ENCODE measurements around the gene PRRG2.

PRRG2 gene

GRCh38 chr19:49581007-49581508, at the start of gene PRRG2:
PRRG2 (plus strand) TSS chr19:49581316; CDS start chr19:49583220, 1,904 bp downstream.
- DNase-seq (ENCODE audit: low spot score): peak; percentile 42

GRCh38 chr19:49533551-49534488, 47.3 kb upstream of the PRRG2 start:
- DNase-seq (ENCODE audit: low spot score): peak; percentile 40

- DNase-seq (ENCODE audit: low spot score): no peak
These were observed 46.3 kb upstream of the PRRG2 start for GRCh38 chr19:49534632-49535385.

DNA sequence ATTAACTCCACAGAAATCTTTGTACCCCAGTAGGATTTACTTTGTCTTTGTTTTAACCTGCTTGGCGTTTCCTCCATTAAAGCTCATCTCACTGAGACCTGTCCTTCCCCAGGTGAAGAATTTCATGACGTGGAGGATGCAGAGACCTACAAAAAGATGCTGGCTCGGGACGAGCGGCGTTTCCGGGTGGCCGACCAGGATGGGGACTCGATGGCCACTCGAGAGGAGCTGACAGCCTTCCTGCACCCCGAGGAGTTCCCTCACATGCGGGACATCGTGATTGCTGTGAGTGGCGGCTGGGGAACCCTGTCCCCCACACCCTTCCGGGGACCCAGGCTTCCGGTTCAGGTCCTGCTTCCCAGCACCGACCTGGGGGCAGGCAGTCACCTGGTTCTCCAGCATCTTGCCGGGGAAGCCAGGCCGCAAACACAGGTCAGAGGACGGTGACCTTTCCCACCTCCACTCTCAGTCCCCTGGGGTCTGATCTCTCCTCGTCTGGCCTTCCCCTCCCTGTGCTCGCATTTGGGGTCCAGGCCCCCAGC, 44.1 kb upstream of the PRRG2 start:
- no peak for DNase-seq (ENCODE audit: low spot score)

GRCh38 chr19:49538643-49539042, 42.5 kb upstream of the PRRG2 start:
- no peak for DNase-seq (ENCODE audit: low spot score)

GRCh38 chr19:49539192-49539952, 41.7 kb upstream of the PRRG2 start:
- DNase-seq (ENCODE audit: low spot score): no peak

- DNase-seq (ENCODE audit: low spot score): no peak
These were observed 39.2 kb upstream of the PRRG2 start for GRCh38 chr19:49541914-49542313.

- DNase-seq (ENCODE audit: low spot score): no peak
These were observed 38.7 kb upstream of the PRRG2 start for GRCh38 chr19:49542446-49542845.

GRCh38 chr19:49543032-49543431, 38.1 kb upstream of the PRRG2 start:
- no peak for DNase-seq (ENCODE audit: low spot score)

- DNase-seq (ENCODE audit: low spot score): no peak
These were observed 37.0 kb upstream of the PRRG2 start for GRCh38 chr19:49544154-49544553.

DNA sequence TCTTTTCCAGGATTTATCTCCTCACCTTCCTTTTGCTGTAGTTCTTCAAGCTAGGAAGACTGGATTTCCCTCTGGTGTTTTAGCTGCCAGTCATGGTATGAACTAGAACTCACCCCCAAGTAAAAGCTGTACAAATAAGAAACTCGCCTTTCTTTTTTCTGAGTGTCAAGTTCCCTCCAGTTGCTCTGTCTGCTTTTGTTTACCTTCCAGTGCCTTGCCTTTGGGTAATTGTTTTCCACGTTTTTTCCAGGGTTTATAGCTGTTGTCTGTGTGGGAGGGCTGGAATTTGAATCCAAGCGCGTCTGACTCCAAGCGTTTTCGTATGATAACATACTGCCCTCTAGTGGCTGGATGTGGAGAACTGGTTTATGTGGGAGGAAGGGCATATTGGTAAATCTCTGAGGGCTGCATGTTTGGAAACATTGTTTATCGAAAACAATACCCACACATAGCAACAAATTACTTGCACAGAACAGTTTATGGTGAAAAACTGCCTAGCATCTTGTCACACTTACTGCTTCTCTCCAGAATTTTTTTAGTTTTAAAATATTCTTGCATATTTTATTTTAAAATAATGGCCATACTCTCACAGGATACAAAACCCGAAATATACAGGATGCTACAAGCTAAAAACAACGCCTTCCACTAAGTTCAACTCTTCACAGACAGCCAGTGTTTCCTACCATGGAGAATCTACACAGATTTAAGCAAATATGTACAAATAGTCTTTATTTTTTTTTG, 34.1 kb upstream of the PRRG2 start:
- DNase-seq (ENCODE audit: low spot score): peak; percentile 82

GRCh38 chr19:49549045-49549444, 32.1 kb upstream of the PRRG2 start:
- no peak for DNase-seq (ENCODE audit: low spot score)

DNA sequence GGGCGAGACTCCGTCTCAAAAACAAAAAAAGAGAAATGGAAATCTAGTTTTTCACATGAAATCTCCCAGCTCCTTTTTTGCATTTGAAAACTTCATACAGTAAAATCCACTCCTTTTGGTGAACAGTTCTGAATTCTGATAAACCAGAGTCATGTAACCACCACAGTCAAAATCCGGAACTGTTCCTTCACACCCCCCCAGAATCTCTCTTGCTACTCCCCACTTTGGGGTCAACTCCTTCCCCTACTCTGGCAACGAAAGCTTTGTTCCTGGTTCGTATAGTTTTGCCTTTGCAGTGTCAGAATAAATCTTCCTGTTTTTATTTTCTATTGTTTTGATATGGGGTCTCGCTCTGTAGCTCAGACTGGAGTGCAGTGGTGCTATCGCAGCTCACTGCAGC, 29.6 kb upstream of the PRRG2 start:
- DNase-seq (ENCODE audit: low spot score): no peak

DNA sequence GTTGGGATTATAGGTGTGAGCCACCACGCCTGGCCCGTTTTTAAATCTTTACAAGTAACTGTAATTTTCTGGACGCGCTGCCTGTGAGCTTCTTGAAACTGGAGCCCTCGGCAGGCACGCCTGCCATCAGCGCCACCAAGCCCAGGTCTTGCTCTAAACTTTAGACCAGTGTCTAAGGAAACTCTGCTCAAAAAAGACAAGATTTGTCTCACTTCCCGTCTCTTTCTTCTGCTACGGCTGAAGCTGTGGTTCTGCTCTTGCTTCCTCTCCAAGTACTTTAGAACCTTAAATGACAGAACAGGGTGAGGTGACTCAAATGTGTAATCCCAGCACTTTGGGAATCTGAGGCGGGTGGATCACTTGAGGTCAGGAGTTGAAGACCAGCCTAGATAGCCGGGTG, 28.4 kb upstream of the PRRG2 start:
- DNase-seq (ENCODE audit: low spot score): no peak

DNA sequence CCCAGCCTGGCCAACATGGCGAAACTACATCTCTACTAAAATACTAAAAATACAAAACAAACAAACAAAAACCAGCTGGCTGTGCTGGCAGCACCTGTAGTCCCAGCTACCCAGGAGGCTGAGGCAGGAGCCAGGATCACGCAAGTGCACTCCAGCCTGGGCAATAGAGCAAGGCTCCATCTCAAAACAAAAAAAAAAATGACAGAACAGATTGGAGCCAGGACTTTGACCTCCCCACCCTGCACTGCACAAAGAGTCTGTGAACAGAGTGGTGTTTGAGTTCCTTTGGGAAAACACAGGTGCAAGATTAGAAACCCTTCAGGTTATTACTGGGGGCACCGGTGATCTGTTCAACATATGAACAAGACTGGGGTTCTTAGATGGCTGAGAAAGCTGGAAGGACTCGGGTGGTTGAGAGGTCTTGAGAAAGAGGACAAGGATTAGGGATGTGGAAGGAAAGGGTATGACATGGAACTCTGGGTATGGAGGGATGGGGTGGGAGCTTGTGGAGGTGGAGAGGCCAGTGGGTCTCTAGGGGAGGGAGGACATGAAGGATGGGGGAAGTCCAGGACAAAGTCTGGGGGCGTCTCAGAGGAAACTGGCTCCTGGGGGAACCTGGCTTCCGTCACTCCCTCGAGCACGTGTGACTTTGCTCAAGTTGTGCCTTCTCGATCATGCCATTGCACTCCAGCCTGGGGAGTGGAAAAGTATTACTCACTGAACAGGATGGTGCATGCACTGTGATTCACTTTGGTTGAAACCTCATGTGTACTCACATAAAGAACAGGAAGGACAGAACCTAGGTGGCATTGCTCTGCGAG, 27.5 kb upstream of the PRRG2 start:
- DNase-seq (ENCODE audit: low spot score): peak; percentile 74

GRCh38 chr19:49554701-49555181, 26.4 kb upstream of the PRRG2 start:
- no peak for DNase-seq (ENCODE audit: low spot score)

DNA sequence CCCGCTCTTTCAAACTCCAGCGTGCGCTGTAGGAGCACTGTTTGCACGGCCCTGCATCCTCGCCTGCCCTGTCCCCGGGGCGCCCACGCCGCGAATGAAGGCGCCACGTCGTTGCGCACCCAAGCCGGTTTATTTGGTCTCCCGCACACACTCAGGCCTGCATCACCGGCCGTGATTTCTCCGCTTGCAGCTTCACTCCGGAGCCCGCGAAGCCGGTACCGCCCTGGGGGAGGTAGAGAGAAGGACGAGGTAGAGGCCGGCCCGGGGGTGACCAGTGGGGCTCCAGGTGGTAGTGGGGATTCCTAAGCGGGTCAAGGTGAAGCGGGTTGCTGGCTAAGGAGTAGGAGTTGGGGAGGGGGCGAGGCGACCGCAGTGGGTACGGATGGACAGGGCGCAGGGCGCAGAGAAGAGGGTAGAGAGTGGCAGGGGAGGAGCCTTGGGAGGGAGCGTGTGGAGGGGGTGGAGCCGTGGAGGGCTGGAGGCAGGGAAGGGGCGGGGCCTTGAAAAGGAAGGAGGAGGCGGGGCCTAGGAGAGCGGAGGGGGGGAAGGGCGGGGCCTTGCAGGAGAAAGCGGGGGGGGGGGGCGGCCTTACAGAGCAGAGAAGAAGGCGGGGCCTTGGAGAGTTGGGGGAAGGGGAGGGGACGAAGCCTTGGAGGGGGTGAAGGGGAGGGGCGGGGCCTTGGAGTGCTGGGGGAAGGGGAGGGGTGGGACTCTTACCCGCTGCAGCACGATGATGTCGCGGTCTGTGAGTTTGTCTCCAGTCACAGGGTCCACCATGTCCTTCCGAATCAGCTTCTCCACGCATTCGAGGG, 25.3 kb upstream of the PRRG2 start:
- no peak for DNase-seq (ENCODE audit: low spot score)

DNA sequence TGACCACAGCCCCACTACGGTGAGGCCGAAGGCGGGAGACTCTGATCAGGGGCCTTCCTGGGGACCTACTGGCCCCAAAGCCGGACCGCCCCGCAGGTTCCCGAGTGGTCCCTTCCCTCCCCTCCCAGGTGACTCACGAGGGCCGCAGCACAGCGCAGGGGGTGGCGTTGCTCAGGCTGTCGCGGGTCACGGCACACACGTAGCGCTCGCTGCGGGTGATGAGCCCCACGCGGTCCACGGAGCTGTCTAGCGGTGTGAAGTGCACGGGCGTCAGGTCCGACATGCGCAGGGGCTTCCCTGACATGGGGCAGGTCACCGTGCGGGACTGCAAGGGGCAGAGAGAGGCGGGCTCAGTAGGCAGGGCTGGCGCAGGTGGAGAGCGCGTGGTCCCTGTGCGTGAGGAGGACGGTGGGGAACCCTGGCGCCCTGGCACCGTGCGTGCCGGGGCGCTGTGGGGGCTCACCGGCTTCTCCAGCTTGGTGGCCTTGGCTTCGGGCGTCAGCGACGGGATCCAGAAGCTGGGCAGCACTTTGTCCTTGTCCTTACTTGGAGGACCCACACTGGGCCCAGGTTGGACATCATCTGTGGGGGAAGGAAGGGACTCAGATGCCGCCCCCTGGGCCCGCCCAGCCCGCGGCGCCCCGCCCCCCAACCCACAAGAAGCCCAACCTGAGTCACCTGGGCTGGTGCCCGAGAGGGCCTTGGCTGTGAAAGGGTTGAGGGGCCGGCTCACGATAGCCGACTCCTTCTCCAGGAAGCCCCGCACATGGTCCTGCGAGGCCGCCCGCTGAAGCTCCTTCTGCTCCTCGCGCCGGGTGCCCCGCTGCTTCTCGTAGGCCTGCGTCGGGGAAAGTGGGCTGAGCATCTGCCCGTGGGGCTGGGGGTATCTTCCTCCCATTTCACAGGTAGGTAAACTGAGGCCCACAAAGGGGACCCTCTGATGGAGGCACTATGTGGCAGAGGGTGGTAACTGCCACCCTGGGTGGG, 24.4 kb upstream of the PRRG2 start:
- DNase-seq (ENCODE audit: low spot score): no peak
